Hepatocyte (in vitro differentiated cells): ENCODE data around the gene KIRREL3. TPM values are rescaled to one million over a fixed set of nuclear protein-coding genes. Genes with fewer than 3 reads are reported as not detected.

ENCODE experiments used
- DNase-seq: peaks from one replicate; pipeline ENCODE4 v3.0.0-alpha.2; 2016; ENCODE audit warnings: low spot score
- H2AFZ ChIP-seq: fragments of 200-600 bp; sonication (generic); 2 replicates; pipeline ENCODE4 v1.6.0; 2016; ENCODE audit warnings: antibody characterized with exemption, mild to moderate bottlenecking
- H3K27ac ChIP-seq: fragments of 200-600 bp; sonication (generic); 2 replicates; pipeline ENCODE4 v1.5.1; 2016; ENCODE audit warnings: mild to moderate bottlenecking
- H3K27me3 ChIP-seq: fragments of 200-600 bp; sonication (generic); 2 replicates; pipeline ENCODE4 v1.6.1; 2016
- H3K36me3 ChIP-seq: fragments of 200-600 bp; sonication (generic); replicated peaks from 2 replicates; pipeline ENCODE4 v1.5.1; 2016; ENCODE audit warnings: low read depth; ENCODE audit not compliant: insufficient read depth
- H3K4me1 ChIP-seq: fragments of 200-600 bp; sonication (generic); 2 replicates; pipeline ENCODE4 v1.5.1; 2016; ENCODE audit warnings: mild to moderate bottlenecking, moderate library complexity; ENCODE audit not compliant: insufficient read depth
- H3K4me2 ChIP-seq: fragments of 200-600 bp; sonication (generic); 2 replicates; pipeline ENCODE4 v1.6.0; 2016
- H3K4me3 ChIP-seq: fragments of 200-600 bp; sonication (generic); 2 replicates; pipeline ENCODE4 v1.5.1; 2016; ENCODE audit warnings: mild to moderate bottlenecking
- H3K79me2 ChIP-seq: fragments of 200-600 bp; sonication (generic); 2 replicates; pipeline ENCODE4 v1.6.0; 2017; ENCODE audit warnings: mild to moderate bottlenecking
- H3K9me2 ChIP-seq: fragments of 200-600 bp; sonication (generic); replicated peaks from 2 replicates; pipeline ENCODE4 v1.6.0; 2017; ENCODE audit warnings: mild to moderate bottlenecking; ENCODE audit not compliant: insufficient read depth
- H3K9me3 ChIP-seq: fragments of 200-600 bp; sonication (generic); 2 replicates; pipeline ENCODE4 v1.5.1; 2016; ENCODE audit warnings: low read depth, mild to moderate bottlenecking
- H4K20me1 ChIP-seq: fragments of 200-600 bp; sonication (generic); 2 replicates; pipeline ENCODE4 v1.6.0; 2016; ENCODE audit warnings: mild to moderate bottlenecking; ENCODE audit not compliant: insufficient read depth, poor library complexity, severe bottlenecking
- CTCF ChIP-seq: fragments of 200-600 bp; sonication (generic); IDR thresholded peaks from 2 replicates; pipeline ENCODE4 v1.5.1; 2016; ENCODE audit warnings: antibody characterized with exemption, mild to moderate bottlenecking; ENCODE audit not compliant: poor library complexity
- EZH2 ChIP-seq: fragments of 200-600 bp; sonication (generic); IDR thresholded peaks from 2 replicates; pipeline ENCODE4 v1.6.1; 2016; ENCODE audit warnings: antibody characterized with exemption, mild to moderate bottlenecking, borderline replicate concordance
- EZH2phosphoT487 ChIP-seq: fragments of 200-600 bp; sonication (generic); IDR thresholded peaks from one replicate; pipeline ENCODE4 v1.6.1; 2018; ENCODE audit warnings: antibody characterized with exemption, mild to moderate bottlenecking, low read depth, moderate library complexity; ENCODE audit not compliant: unreplicated experiment, severe bottlenecking
- WGBS: methylation state at CpG from one replicate; pipeline ENCODE4 v1.1.6; 2016; ENCODE audit warnings: low lambda C conversion rate; ENCODE audit errors: missing lambda C conversion rate; 5-methylcytosine and 5-hydroxymethylcytosine counted together
- polyA plus RNA-seq: library from polyadenylated mRNA; unstranded; fragments of >200 nt; fragmentation: Nextera tagmentation; extraction: Ambion mirVana; gene quantifications from 2 replicates; pipeline ENCODE4 v1.2.1, GENCODE V29; 2016
- total RNA-seq: library from RNA; depleted of rRNA; stranded (reverse); fragments of >200 nt; gene quantifications from 2 replicates; pipeline ENCODE4 v1.2.3, GENCODE V29; 2014

The KIRREL3 gene
- total and polyA plus RNA-seq, 2 experiments from 2014 or later, result 0.33 to 0.86 TPM

- DNase-seq, result no peak
- Histone ChIP-seq H3K27ac (no peak overlapping the region), H3K27me3 (peaks cover 20% of the 10 kb centered on the region), H3K4me3 (no peak overlapping the region), H3K9me2 (no peaks in the 10 kb centered on the region), H3K79me2 (no peaks in the 10 kb centered on the region), H3K36me3 (no peaks in the 10 kb centered on the region), H3K9me3 (no peaks in the 10 kb centered on the region), H3K4me1 (no peaks in the 10 kb centered on the region), H2AFZ (no peak overlapping the region), H4K20me1 (no peaks in the 10 kb centered on the region), H3K4me2 (no peak overlapping the region)
- no peak for TF ChIP-seq EZH2
- no peak for TF ChIP-seq EZH2phosphoT487
- no peak for TF ChIP-seq CTCF
- WGBS, result 58% methylated on average over 11 of the region's 11 CpGs
These were observed 427.1 kb downstream of the KIRREL3 start for GRCh38 chr11:126573325-126573978.

- no peaks in the 10 kb centered on the region for H3K36me3 ChIP-seq
- H3K4me1 ChIP-seq, result no peaks in the 10 kb centered on the region
- no peak overlapping the region for H3K4me3 ChIP-seq
- H2AFZ ChIP-seq, result no peak overlapping the region
- WGBS, result 81% methylated on average over 5 of the region's 5 CpGs
- TF ChIP-seq EZH2 (no peak), CTCF (no peak), EZH2phosphoT487 (no peak)
- H3K27ac ChIP-seq, result no peak overlapping the region
- no peak for DNase-seq
- H3K4me2 ChIP-seq, result no peak overlapping the region
- H3K9me2 ChIP-seq, result no peaks in the 10 kb centered on the region
- H4K20me1 ChIP-seq, result no peaks in the 10 kb centered on the region
- H3K9me3 ChIP-seq, result no peaks in the 10 kb centered on the region
- peaks cover 32% of the 10 kb centered on the region for H3K27me3 ChIP-seq
- no peaks in the 10 kb centered on the region for H3K79me2 ChIP-seq
These were observed 430.1 kb downstream of the KIRREL3 start for GRCh38 chr11:126570489-126570888.

- H3K9me3 ChIP-seq, result no peaks in the 10 kb centered on the region
- no peak overlapping the region for H2AFZ ChIP-seq
- peaks cover 38% of the 10 kb centered on the region for H3K27me3 ChIP-seq
- 67% methylated on average over 4 of the region's 4 CpGs for WGBS
- no peaks in the 10 kb centered on the region for H3K9me2 ChIP-seq
- H3K27ac ChIP-seq, result no peak overlapping the region
- no peaks in the 10 kb centered on the region for H4K20me1 ChIP-seq
- no peak for DNase-seq
- no peak for TF ChIP-seq CTCF
- no peak for TF ChIP-seq EZH2
- no peak for TF ChIP-seq EZH2phosphoT487
- no peaks in the 10 kb centered on the region for H3K79me2 ChIP-seq
- no peak overlapping the region for H3K4me2 ChIP-seq
- no peaks in the 10 kb centered on the region for H3K36me3 ChIP-seq
- no peaks in the 10 kb centered on the region for H3K4me1 ChIP-seq
- no peak overlapping the region for H3K4me3 ChIP-seq
These were observed 433.2 kb downstream of the KIRREL3 start for GRCh38 chr11:126567419-126567818.
